GM10248 (cell line): ENCODE measurements around the gene VPS51.

ENCODE experiments used
- CTCF ChIA-PET: fragments of 300-600 bp; sonication (Branson Sonifier 250); formaldehyde crosslinking; extraction: SDS; loops from one replicate; lab custom pipeline; 2021; ENCODE audit warnings: antibody characterized with exemption; lab: Yijun Ruan, JAX
- POLR2A ChIA-PET: fragments of 350-650 bp; sonication (Branson Sonifier 250); formaldehyde crosslinking; extraction: SDS; loops from one replicate; lab custom pipeline; 2020; ENCODE audit warnings: antibody characterized with exemption; lab: Yijun Ruan, JAX
- DNase-seq: peaks from one replicate; pipeline ENCODE4 v3.0.0; 2012; ENCODE audit errors: extremely low spot score
- TF ChIP-seq, protein P1 (sequence below): IDR thresholded peaks from 2 replicates; pipeline ENCODE4 v1.5.1; 2012; ENCODE audit warnings: mild to moderate bottlenecking, low read depth; ENCODE audit errors: extremely low read depth, missing control alignments, control extremely low read depth

VPS51 gene

DNA sequence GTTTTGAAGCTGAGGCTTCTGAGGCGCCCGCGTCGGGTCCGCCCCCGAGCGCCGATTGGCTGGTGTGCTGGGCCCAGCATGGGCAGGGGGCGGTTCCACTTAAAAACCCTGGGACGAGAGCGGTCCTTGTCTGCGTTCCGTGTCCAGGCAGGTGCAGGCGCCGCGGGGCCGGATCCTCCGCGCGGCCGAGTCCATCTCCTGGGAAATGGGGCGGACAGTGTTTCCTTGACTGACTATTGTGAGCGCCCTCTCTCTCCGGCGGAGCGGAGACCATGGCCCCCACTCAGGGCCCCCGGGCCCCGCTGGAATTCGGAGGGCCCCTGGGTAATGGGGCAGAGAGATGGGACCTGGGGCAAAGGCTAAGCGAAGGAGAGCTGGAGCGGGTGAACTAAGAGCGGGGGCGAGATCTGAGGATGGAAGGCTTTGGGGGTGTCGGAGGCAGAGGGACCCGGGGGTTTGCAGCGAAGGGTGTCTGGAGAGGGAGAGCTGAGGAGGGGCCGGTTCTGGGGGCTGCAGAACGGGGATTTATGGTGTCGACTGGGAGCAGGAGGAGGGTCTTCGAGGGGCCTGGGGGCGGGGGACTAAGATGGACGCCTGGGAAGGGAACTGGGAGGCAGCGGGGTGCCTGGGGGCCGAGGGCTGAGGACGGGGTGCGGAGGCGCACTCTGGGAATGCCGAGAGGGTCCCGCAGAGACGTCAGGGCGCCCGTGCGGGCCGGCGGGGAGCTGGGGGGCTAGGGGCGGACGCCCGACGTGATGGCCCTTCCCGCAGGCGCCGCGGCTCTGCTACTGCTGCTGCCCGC lies 15.9 kb downstream of the VPS51 start, which contains the start of gene TM7SF2:
Gene TM7SF2 (plus strand): TSS at position 129 of the 802 bp plus-strand sequence. CDS start 144 bp downstream, at position 273.
- TF ChIP-seq, protein P1, sequence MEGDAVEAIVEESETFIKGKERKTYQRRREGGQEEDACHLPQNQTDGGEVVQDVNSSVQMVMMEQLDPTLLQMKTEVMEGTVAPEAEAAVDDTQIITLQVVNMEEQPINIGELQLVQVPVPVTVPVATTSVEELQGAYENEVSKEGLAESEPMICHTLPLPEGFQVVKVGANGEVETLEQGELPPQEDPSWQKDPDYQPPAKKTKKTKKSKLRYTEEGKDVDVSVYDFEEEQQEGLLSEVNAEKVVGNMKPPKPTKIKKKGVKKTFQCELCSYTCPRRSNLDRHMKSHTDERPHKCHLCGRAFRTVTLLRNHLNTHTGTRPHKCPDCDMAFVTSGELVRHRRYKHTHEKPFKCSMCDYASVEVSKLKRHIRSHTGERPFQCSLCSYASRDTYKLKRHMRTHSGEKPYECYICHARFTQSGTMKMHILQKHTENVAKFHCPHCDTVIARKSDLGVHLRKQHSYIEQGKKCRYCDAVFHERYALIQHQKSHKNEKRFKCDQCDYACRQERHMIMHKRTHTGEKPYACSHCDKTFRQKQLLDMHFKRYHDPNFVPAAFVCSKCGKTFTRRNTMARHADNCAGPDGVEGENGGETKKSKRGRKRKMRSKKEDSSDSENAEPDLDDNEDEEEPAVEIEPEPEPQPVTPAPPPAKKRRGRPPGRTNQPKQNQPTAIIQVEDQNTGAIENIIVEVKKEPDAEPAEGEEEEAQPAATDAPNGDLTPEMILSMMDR = no peak
- DNase-seq = peak; percentile 98

DNA sequence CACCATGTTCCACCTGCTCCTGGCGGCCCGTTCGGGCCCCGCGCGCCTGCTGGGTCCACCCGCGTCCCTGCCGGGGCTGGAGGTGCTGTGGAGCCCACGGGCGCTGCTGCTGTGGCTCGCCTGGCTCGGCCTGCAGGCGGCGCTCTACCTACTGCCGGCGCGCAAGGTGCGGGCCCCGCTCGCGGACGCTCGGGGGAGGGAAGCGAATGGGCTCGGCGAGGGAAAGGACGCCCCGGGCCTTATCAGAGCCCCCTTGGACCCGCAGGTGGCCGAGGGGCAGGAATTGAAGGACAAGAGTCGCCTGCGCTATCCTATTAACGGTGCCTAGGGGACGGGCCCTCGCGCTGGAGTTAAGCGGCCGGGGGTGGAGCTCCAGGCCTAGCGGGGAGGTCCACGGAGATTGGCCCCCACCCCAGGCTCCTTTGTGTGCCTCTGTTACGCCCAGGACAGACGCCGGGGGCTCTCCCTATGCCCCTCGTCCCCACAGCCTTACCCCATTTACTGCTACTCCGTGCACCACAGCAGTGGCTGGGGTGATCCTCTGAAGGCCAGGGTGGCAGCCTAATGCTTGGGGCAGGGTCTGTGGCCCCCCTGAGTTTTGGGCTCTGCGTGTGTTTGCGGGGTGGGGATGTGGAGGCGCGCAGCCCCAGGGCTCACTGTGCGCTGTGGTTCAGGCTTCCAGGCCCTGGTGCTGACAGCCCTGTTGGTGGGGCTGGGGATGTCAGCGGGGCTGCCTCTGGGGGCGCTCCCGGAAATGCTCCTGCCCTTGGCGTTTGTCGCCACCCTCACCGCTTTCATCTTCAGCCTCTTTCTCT lies 16.7 kb downstream of the VPS51 start:
- ChIA-PET POLR2A (interaction anchor here (0.9 to 4.0 kb wide), 4 partner anchors 9 to 22 kb away, joined by 3 to 14 read pairs (median 6); partner anchors contain the start of genes FAU and MRPL49), CTCF (interaction anchor here (0.6 to 7.5 kb wide), 25 partner anchors 8 to 328 kb away, joined by 3 to 165 read pairs (median 4); partner anchors contain the start of genes ARL2, CAPN1, CDC42EP2 and FAU)
- peak; percentile 77 for DNase-seq
- TF ChIP-seq, protein P1 = peak; percentile 94

More for the DNA sequence above, 15.9 kb downstream of the VPS51 start, which contains the start of gene TM7SF2:
- ChIA-PET CTCF (interaction anchor here (1.0 to 7.5 kb wide), 34 partner anchors 9 to 327 kb away, joined by 3 to 165 read pairs (median 5); partner anchors contain the start of genes ARL2, CAPN1, CDC42BPG and CDC42EP2), POLR2A (interaction anchor here (0.7 to 4.0 kb wide), 5 partner anchors 10 to 23 kb away, joined by 3 to 14 read pairs (median 3); partner anchors contain the start of genes FAU and MRPL49)

DNA sequence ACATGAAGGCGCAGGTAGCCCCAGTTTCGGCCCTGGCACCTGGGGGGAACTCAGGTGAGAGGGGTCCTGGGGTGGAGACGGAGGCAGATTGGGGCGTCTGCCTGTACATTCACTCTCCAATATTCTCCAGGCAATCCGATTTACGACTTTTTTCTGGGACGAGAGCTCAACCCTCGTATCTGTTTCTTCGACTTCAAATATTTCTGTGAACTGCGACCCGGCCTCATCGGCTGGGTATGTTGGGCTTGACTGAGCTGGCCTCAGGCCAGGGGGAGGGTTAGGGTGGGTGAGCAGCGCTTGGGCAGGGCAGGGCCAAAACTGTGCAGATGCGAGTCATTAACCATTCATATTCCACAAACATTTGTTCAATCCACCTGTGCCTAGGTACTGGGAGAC lies 17.3 kb downstream of the VPS51 start:
- TF ChIP-seq, protein P1 = no peak
- ChIA-PET POLR2A (interaction anchor here (1.6 to 4.0 kb wide), 2 partner anchors 9 to 14 kb away, joined by 10 to 14 read pairs; partner anchors contain the start of genes FAU and MRPL49), CTCF (interaction anchor here (0.6 to 7.5 kb wide), 21 partner anchors 8 to 265 kb away, joined by 3 to 165 read pairs (median 4); partner anchors contain the start of genes ARL2, CAPN1, CDC42EP2 and FAU)
- no peak for DNase-seq

DNA sequence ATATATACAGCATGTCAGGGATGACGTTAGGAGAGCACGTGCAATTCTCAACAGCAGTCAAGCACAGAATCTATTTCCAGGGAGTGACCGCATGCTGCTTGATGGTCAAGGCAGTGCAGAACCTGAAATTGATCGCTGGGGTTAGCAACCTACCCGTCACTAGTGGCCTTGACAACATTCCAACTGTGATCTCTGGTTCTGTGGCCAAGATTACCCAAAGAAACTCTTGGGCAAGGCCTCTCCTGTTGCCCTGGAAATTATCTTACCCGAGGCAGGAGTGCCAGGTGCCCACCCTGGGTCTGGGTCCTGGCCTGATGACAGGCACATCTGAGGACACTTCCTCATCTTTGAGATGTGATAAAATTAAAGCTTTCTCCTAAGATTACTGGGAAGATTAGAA lies 17.8 kb downstream of the VPS51 start:
- CTCF ChIA-PET = interaction anchor here (1.1 to 7.5 kb wide), 7 partner anchors 13 to 101 kb away, joined by 3 to 165 read pairs (median 5); partner anchors contain the start of genes ARL2, SNX15 and VPS51
- POLR2A ChIA-PET = interaction anchor here (1.6 kb wide), 1 partner anchor 8 kb away, joined by 10 read pairs; the partner anchor contains the start of genes FAU and MRPL49
- DNase-seq = no peak
- TF ChIP-seq, protein P1 = no peak

DNA sequence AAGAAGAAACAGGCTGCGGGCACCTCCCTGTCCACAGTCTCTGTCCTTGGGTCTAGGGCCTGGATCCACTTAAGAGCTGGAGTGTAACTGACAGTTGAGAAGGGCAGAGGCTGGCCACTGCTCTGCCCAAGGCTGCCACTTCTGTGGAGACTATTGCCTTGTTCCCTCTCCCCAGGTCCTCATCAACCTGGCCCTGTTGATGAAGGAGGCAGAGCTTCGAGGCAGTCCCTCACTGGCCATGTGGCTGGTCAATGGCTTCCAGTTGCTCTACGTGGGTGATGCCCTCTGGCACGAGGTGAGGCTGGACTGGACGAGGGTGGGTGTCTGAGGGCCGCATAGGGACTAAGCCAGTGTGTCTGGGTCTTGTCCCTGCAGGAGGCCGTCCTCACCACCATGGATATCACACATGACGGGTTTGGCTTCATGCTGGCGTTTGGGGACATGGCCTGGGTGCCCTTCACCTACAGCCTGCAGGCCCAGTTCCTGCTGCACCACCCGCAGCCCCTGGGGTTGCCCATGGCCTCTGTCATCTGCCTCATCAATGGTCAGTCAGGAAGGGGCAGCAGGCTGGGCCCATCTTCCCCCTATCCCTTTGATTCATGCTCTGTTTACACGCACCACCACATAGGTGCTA lies 18.6 kb downstream of the VPS51 start:
- no peak for DNase-seq
- ChIA-PET CTCF (interaction anchor here (1.4 to 7.5 kb wide), 2 partner anchors 16 to 101 kb away, joined by 5 to 165 read pairs; partner anchors contain the start of genes ARL2 and VPS51), POLR2A (interaction anchor here (1.6 kb wide), 1 partner anchor 7 kb away, joined by 10 read pairs; the partner anchor contains the start of genes FAU and MRPL49)
- TF ChIP-seq, protein P1 = no peak
